D721Med (cell line): ENCODE measurements around the gene LRRC45.

Source experiments
- DNase-seq: peaks from one replicate; pipeline ENCODE4 v3.0.0; 2011; ENCODE audit warnings: low spot score; ENCODE audit not compliant: insufficient read length
- FAIRE-seq: peaks from 2 replicates; lab custom pipeline; 2011; peaks lifted over from hg19 to GRCh38; lab: Jason Lieb, UNC
- TF ChIP-seq, protein P1 (sequence below): IDR thresholded peaks from 2 replicates; pipeline ENCODE4 v1.5.1; 2012; ENCODE audit warnings: mild to moderate bottlenecking, control low read depth; ENCODE audit not compliant: insufficient read depth; ENCODE audit errors: missing control alignments

LRRC45 gene

GRCh38 chr17:82005701-82006348, 17.3 kb upstream of the LRRC45 start:
- TF ChIP-seq, protein P1, sequence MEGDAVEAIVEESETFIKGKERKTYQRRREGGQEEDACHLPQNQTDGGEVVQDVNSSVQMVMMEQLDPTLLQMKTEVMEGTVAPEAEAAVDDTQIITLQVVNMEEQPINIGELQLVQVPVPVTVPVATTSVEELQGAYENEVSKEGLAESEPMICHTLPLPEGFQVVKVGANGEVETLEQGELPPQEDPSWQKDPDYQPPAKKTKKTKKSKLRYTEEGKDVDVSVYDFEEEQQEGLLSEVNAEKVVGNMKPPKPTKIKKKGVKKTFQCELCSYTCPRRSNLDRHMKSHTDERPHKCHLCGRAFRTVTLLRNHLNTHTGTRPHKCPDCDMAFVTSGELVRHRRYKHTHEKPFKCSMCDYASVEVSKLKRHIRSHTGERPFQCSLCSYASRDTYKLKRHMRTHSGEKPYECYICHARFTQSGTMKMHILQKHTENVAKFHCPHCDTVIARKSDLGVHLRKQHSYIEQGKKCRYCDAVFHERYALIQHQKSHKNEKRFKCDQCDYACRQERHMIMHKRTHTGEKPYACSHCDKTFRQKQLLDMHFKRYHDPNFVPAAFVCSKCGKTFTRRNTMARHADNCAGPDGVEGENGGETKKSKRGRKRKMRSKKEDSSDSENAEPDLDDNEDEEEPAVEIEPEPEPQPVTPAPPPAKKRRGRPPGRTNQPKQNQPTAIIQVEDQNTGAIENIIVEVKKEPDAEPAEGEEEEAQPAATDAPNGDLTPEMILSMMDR: no peak
- FAIRE-seq (no peak), DNase-seq (no peak)

DNA sequence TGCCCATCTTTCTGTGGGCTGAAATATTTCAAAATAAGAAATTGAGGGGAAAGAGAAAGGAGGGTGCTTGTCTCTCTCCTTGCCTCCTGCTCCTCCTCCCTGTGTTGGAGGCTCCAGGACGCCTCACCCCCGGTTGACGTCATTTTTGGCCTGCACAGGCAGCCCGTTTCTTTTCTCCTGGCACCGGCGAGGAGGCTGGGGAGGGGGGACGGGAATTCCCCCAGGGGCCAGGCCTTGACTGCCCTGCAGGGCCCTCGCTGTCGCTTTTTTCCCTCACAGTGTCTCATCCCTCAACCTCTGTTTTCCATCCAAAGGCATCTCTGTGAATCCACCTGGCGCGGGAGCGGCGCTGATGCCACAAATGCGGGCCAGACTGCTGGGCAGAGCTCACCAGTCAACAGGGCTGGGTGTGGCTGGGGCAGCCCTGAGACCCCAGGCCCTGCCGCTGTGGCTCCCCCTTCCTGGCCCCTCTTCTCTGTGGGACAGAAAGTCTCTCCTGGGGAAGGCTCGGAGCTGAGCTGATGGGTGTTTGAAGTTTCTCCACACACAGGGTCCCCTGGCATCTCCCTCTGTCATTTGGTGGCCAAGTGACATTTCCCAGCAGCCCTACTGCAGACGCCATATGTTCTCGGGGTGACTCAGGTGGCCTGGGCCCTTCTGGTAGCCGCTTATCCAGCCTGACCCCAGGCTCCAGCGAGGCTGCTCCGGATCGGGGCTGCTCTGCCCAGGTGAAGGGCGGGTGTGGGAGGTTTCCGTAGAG, 16.5 kb upstream of the LRRC45 start:
- DNase-seq: no peak
- FAIRE-seq: no peak
- TF ChIP-seq, protein P1: no peak

GRCh38 chr17:82007228-82007494, 15.9 kb upstream of the LRRC45 start:
- FAIRE-seq (no peak), DNase-seq (no peak)
- TF ChIP-seq, protein P1: no peak

GRCh38 chr17:82007495-82008257, 15.4 kb upstream of the LRRC45 start:
- FAIRE-seq: no peak
- DNase-seq: no peak
- TF ChIP-seq, protein P1: no peak

DNA sequence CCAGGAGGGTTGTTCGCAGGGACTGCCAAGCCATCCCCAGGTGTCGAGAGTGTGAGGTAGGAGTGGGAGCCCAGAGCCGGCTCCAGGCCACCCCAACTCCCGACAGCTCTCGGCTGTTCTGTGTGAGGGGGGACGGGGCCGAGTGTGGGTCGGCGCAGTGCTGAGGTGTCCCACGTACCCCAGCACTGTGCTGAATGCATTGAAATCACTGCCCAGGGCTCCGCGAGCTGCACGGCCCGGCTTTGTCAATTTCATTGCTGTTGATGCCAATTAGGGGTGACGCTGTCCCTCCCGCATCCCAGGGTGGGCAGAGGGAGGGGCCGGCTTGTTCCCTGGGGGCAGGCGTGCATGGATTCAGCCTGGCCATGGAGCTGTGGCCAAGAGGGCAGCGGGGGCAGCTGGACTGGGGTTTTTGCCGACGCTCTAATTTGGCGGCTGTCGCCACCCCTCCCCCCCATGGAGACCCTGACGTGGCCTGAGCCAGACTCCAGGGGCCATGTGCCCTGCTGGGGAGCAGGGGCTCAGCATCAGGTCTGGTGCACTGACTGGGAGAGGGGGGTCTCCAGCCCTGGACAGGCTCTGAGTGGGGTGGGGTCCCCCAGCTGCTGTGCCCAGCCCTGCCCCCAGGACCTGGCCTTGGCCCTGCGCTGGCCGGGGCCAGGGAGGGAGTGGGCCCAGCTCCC, 14.7 kb upstream of the LRRC45 start:
- FAIRE-seq: no peak
- TF ChIP-seq, protein P1: no peak
- DNase-seq: no peak

- TF ChIP-seq, protein P1: no peak
- FAIRE-seq (no peak), DNase-seq (no peak)
Measured at GRCh38 chr17:82008941-82009405, 14.1 kb upstream of the LRRC45 start.
